CD4-positive, CD25-positive, alpha-beta regulatory T cell (primary cell): Measurements from ENCODE around the gene DYNC1H1. TPM values are rescaled to one million over a fixed set of nuclear protein-coding genes. Genes with fewer than 3 reads are reported as not detected.
A peak's percentile ranks its signal among the peaks of the same experiment; 100 is the strongest.

ENCODE experiments used
- ATAC-seq, 2 donors: fragments of 150-1000 bp; cut with Tn5 transposase; one replicate each; pipeline ENCODE4 v1.10.0; 2021; ENCODE audit warnings: low read depth in 2 of 2, moderate number of reproducible peaks in 2 of 2, moderate library complexity in 1 of 2
- DNase-seq, 3 donors: peaks; one replicate each; pipeline versions ENCODE4 v3.0.0 to v3.0.0-alpha.2; 2012 to 2022; ENCODE audit warnings: mixed read lengths in 1 of 3
- H3K27ac ChIP-seq: one replicate; pipeline ENCODE4 v1.7.0; 2013; ENCODE audit warnings: mild to moderate bottlenecking, low read length; ENCODE audit not compliant: insufficient read depth, poor library complexity, severe bottlenecking
- H3K27me3 ChIP-seq: one replicate; pipeline ENCODE4 v1.7.0; 2013; ENCODE audit warnings: low read length; ENCODE audit not compliant: control insufficient read depth, insufficient read depth
- H3K36me3 ChIP-seq: one replicate; pipeline ENCODE4 v1.7.0; 2013; ENCODE audit warnings: mild to moderate bottlenecking, low read length, moderate library complexity; ENCODE audit not compliant: control insufficient read depth, insufficient read depth
- H3K4me1 ChIP-seq: 2 replicates; pipeline ENCODE4 v1.7.0; 2013; ENCODE audit warnings: mild to moderate bottlenecking, low read length; ENCODE audit not compliant: insufficient read depth, control insufficient read depth, poor library complexity, severe bottlenecking
- H3K4me3 ChIP-seq: one replicate; pipeline ENCODE4 v1.7.0; 2013; ENCODE audit warnings: low read depth, mild to moderate bottlenecking, low read length, moderate library complexity
- H3K9me3 ChIP-seq, 2 experiments: 1 replicate in 1 of 2; 2 replicates in 1 of 2; pipeline ENCODE4 v1.7.0; 2013; ENCODE audit warnings: low read length in 2 of 2, mild to moderate bottlenecking in 1 of 2, moderate library complexity in 1 of 2; ENCODE audit not compliant: control insufficient read depth in 2 of 2
- H3K27ac Mint-ChIP-seq, 3 donors: one replicate each; pipeline ENCODE4 v1.8.0; 2020 to 2022; ENCODE audit warnings: mild to moderate bottlenecking in 3 of 3, mixed read lengths in 3 of 3, moderate library complexity in 2 of 3
- H3K27me3 Mint-ChIP-seq: one replicate; pipeline ENCODE4 v1.8.0; 2022; ENCODE audit warnings: mild to moderate bottlenecking, mixed read lengths
- H3K36me3 Mint-ChIP-seq: one replicate; pipeline ENCODE4 v1.8.0; 2020; ENCODE audit warnings: mixed read lengths
- H3K4me1 Mint-ChIP-seq, 4 donors: one replicate each; pipeline ENCODE4 v1.8.0; 2020 to 2022; ENCODE audit warnings: mixed read lengths in 4 of 4, mild to moderate bottlenecking in 1 of 4
- H3K4me3 Mint-ChIP-seq, 4 donors: one replicate each; pipeline ENCODE4 v1.8.0; 2020 to 2022; ENCODE audit warnings: mild to moderate bottlenecking in 4 of 4, mixed read lengths in 4 of 4, moderate library complexity in 3 of 4
- H3K9me3 Mint-ChIP-seq, 7 donors: one replicate each; pipeline ENCODE4 v1.8.0; 2020 to 2022; ENCODE audit warnings: mixed read lengths in 7 of 7, mild to moderate bottlenecking in 3 of 7, moderate library complexity in 2 of 7
- polyA plus RNA-seq, 4 donors: library from polyadenylated mRNA; unstranded; fragments of 300-500 nt; fragmentation: Illumina TruSeq; gene quantifications; one replicate each; pipeline ENCODE4 v1.2.3, GENCODE V29; 2021
- total RNA-seq: library from RNA; stranded (reverse); gene quantifications from one replicate; pipeline ENCODE4 v1.2.3, GENCODE V29; 2022

The DYNC1H1 gene
- total and polyA plus RNA-seq, 5 donors from 2014 or later = 23.6 to 314 (median 34.7) TPM

GRCh38 chr14:102034301-102034700, 69.9 kb downstream of the DYNC1H1 start:
- Mint-ChIP-seq H3K27me3 (no peaks in the 10 kb centered on the region), H3K4me1 (peaks cover 0 to 2% (median 0%) of the 10 kb centered on the region in 4 donors), H3K36me3 (peaks cover 52% of the 10 kb centered on the region), H3K27ac (peak overlapping the region in 1 of 3 donors; percentile 55), H3K4me3 (no peak overlapping the region), H3K9me3 (no peaks in the 10 kb centered on the region)
- Histone ChIP-seq H3K27ac (no peak overlapping the region), H3K27me3 (no peaks in the 10 kb centered on the region), H3K4me3 (no peak overlapping the region), H3K9me3 (no peaks in the 10 kb centered on the region), H3K36me3 (peaks cover 90% of the 10 kb centered on the region), H3K4me1 (no peaks in the 10 kb centered on the region)
- DNase-seq (no peak), ATAC-seq (no peak)

GRCh38 chr14:102035914-102036313, 71.5 kb downstream of the DYNC1H1 start:
- Mint-ChIP-seq H3K9me3 (no peaks in the 10 kb centered on the region), H3K36me3 (peaks cover 48% of the 10 kb centered on the region), H3K27ac (no peak overlapping the region), H3K4me3 (no peak overlapping the region), H3K4me1 (no peaks in the 10 kb centered on the region), H3K27me3 (no peaks in the 10 kb centered on the region)
- Histone ChIP-seq H3K27ac (no peak overlapping the region), H3K27me3 (no peaks in the 10 kb centered on the region), H3K36me3 (peaks cover 90% of the 10 kb centered on the region), H3K9me3 (no peaks in the 10 kb centered on the region), H3K4me1 (no peaks in the 10 kb centered on the region), H3K4me3 (no peak overlapping the region)
- no peak for ATAC-seq
- no peak for DNase-seq

GRCh38 chr14:102037686-102038085, 73.3 kb downstream of the DYNC1H1 start:
- no peak overlapping the region for H3K27ac Mint-ChIP-seq
- peaks cover 92% of the 10 kb centered on the region for H3K36me3 ChIP-seq

DNA sequence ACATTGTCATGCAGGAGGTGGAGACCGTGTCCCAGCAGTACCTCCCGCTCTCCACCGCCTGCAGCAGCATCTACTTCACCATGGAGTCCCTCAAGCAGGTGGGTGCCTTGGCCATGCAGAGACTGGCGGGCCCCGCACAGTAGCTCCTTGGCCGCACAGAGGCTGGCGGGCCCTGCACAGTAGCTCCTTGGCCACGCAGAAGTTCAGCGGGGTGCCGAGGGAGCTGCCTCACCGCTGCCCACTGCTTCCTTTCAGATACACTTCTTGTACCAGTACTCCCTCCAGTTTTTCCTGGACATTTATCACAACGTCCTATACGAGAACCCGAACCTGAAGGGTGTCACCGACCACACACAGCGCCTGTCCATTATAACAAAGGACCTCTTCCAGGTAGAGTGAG, 74.8 kb downstream of the DYNC1H1 start:
- DNase-seq = no peak
- Histone ChIP-seq H3K36me3 (peaks cover 90% of the 10 kb centered on the region), H3K27ac (no peak overlapping the region), H3K4me1 (no peaks in the 10 kb centered on the region), H3K27me3 (no peaks in the 10 kb centered on the region), H3K4me3 (no peak overlapping the region), H3K9me3 (no peaks in the 10 kb centered on the region)
- H3K27me3 Mint-ChIP-seq = no peaks in the 10 kb centered on the region
- peaks cover 53% of the 10 kb centered on the region for H3K36me3 Mint-ChIP-seq
- H3K27ac Mint-ChIP-seq = no peak overlapping the region
- H3K9me3 Mint-ChIP-seq = no peaks in the 10 kb centered on the region
- no peak for ATAC-seq
- no peaks in the 10 kb centered on the region for H3K4me1 Mint-ChIP-seq
- no peak overlapping the region for H3K4me3 Mint-ChIP-seq

More at GRCh38 chr14:102037686-102038085, 73.3 kb downstream of the DYNC1H1 start:
- Mint-ChIP-seq H3K4me3 (no peak overlapping the region), H3K4me1 (no peaks in the 10 kb centered on the region), H3K27me3 (no peaks in the 10 kb centered on the region), H3K9me3 (no peaks in the 10 kb centered on the region), H3K36me3 (peaks cover 56% of the 10 kb centered on the region)
- no peaks in the 10 kb centered on the region for H3K9me3 ChIP-seq
- no peak overlapping the region for H3K27ac ChIP-seq
- DNase-seq = no peak
- no peak overlapping the region for H3K4me3 ChIP-seq
- H3K4me1 ChIP-seq = no peaks in the 10 kb centered on the region
- no peaks in the 10 kb centered on the region for H3K27me3 ChIP-seq
- ATAC-seq = no peak

GRCh38 chr14:102040153-102040552, 75.8 kb downstream of the DYNC1H1 start:
- no peaks in the 10 kb centered on the region for H3K4me1 ChIP-seq
- no peaks in the 10 kb centered on the region for H3K27me3 ChIP-seq
- H3K4me1 Mint-ChIP-seq = no peaks in the 10 kb centered on the region
- no peak overlapping the region for H3K27ac Mint-ChIP-seq
- peaks cover 51% of the 10 kb centered on the region for H3K36me3 Mint-ChIP-seq
- no peak overlapping the region for H3K4me3 ChIP-seq
- H3K36me3 ChIP-seq = peaks cover 93% of the 10 kb centered on the region
- no peaks in the 10 kb centered on the region for H3K9me3 Mint-ChIP-seq
- no peaks in the 10 kb centered on the region for H3K9me3 ChIP-seq
- H3K4me3 Mint-ChIP-seq = peak overlapping the region in 1 of 4 donors; percentile 32
- no peaks in the 10 kb centered on the region for H3K27me3 Mint-ChIP-seq
- ATAC-seq (no peak), DNase-seq (no peak)
- no peak overlapping the region for H3K27ac ChIP-seq

- Mint-ChIP-seq H3K4me1 (no peaks in the 10 kb centered on the region), H3K36me3 (peaks cover 42% of the 10 kb centered on the region), H3K27ac (peak overlapping the region in 1 of 3 donors; percentile 75), H3K27me3 (no peaks in the 10 kb centered on the region), H3K4me3 (no peak overlapping the region), H3K9me3 (no peaks in the 10 kb centered on the region)
- no peak for ATAC-seq
- Histone ChIP-seq H3K9me3 (no peaks in the 10 kb centered on the region), H3K36me3 (peaks cover 77% of the 10 kb centered on the region), H3K27me3 (no peaks in the 10 kb centered on the region), H3K4me1 (no peaks in the 10 kb centered on the region), H3K4me3 (no peak overlapping the region), H3K27ac (no peak overlapping the region)
- no peak for DNase-seq
These were observed 78.3 kb downstream of the DYNC1H1 start for GRCh38 chr14:102042699-102043098.

DNA sequence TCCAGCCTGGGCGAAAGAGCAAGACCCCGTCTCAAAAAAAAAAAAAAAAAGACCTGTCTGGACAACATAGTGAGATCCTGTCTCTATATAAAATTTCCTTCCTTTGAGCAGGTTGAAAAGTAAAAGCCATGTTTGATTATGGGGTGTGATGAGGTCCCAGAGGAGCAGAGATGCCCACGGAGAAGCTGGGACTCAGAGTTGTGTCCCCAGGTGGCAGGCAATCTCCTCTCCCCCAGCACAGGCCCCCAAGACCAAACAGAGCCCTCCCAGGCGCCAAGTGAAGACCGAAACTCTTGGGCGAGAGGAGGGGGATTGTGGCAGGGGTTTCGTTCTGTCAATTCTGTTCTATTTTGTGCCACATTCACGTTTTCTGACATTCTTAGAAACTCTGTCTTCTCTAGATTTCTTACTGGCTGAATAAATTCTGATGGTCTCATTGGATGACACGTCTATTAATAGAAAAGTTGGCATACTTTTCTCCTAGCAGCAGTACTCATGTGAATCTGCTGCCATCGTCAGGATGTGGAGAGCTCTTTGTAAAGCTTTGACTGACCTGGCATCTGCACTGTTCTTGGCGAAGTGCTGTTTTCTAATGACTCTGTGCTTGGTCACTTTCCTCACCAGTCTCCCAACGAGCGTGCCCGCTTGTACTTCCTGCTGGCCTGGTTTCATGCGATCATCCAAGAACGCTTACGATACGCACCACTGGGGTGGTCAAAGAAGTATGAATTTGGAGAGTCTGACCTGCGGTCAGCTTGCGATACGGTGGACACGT, 79.1 kb downstream of the DYNC1H1 start:
- Mint-ChIP-seq H3K27me3 (no peaks in the 10 kb centered on the region), H3K27ac (peak overlapping the region in 1 of 3 donors; percentile 14), H3K4me3 (no peak overlapping the region), H3K4me1 (no peaks in the 10 kb centered on the region), H3K9me3 (no peaks in the 10 kb centered on the region), H3K36me3 (peaks cover 38% of the 10 kb centered on the region)
- Histone ChIP-seq H3K4me3 (no peak overlapping the region), H3K4me1 (no peaks in the 10 kb centered on the region), H3K27me3 (no peaks in the 10 kb centered on the region), H3K9me3 (no peaks in the 10 kb centered on the region), H3K27ac (no peak overlapping the region), H3K36me3 (peaks cover 77% of the 10 kb centered on the region)
- no peak for DNase-seq
- ATAC-seq = no peak

DNA sequence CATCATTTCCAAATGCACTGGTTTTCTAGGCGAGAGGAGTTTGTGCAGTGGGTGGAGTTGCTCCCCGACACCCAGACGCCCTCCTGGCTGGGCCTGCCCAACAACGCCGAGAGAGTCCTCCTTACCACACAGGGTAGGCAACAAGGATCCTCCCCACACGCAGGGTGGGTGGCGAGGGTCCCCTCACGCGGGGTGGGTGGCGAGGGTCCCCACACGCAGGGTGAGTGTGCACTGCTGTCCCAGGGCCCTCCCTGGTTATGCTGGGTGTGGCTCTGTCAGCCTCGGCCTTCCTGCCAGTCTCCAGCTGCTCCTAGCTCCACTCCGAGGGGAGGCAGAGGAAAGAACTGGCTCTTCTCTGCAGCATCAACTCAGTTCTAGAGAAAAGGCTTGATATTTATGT, 80.2 kb downstream of the DYNC1H1 start:
- Mint-ChIP-seq H3K4me1 (no peaks in the 10 kb centered on the region), H3K9me3 (no peaks in the 10 kb centered on the region), H3K36me3 (peaks cover 36% of the 10 kb centered on the region), H3K4me3 (peak overlapping the region in 1 of 4 donors; percentile 76), H3K27me3 (no peaks in the 10 kb centered on the region), H3K27ac (peak overlapping the region in 1 of 3 donors; percentile 36)
- DNase-seq (no peak), ATAC-seq (no peak)
- H3K27ac ChIP-seq = no peak overlapping the region
- no peaks in the 10 kb centered on the region for H3K27me3 ChIP-seq
- H3K9me3 ChIP-seq = no peaks in the 10 kb centered on the region
- peaks cover 77% of the 10 kb centered on the region for H3K36me3 ChIP-seq
- H3K4me1 ChIP-seq = no peaks in the 10 kb centered on the region
- no peak overlapping the region for H3K4me3 ChIP-seq
